PC-9 (cell line): ENCODE results near the gene TAF13. TPM values are rescaled to one million over a fixed set of nuclear protein-coding genes. Genes with fewer than 3 reads are reported as not detected.

Source experiments
- BruUV-seq: library from RNA; stranded (reverse); fragments of 400-500 nt; replicated peaks from 2 replicates; lab custom pipeline; 2021; lab: Mats Ljungman, UMichigan
- CTCF ChIA-PET: fragments of 300-600 bp; sonication (Branson Sonifier 250); formaldehyde crosslinking; loops from one replicate; lab custom pipeline; 2022; ENCODE audit warnings: antibody characterized with exemption; lab: Charles Lee
- POLR2A ChIA-PET: fragments of 300-600 bp; sonication (Branson Sonifier 250); formaldehyde crosslinking; loops from one replicate; lab custom pipeline; 2022; ENCODE audit warnings: antibody characterized with exemption; ENCODE audit not compliant: unreplicated experiment; lab: Charles Lee
- DNase-seq, 2 experiments: peaks; one replicate each; pipeline versions ENCODE4 v3.0.0 to v3.0.0-alpha.2; 2015 to 2022; ENCODE audit warnings: mixed read lengths in 1 of 2
- H2AFZ ChIP-seq: fragments of 200-600 bp; sonication (generic); 2 replicates; pipeline ENCODE4 v1.8.1; 2017; ENCODE audit warnings: antibody characterized with exemption
- H3F3A ChIP-seq: fragments of 200-600 bp; sonication (generic); 2 replicates; pipeline ENCODE4 v1.8.1; 2017; ENCODE audit warnings: antibody characterized with exemption, mild to moderate bottlenecking, low read depth; ENCODE audit not compliant: insufficient read depth
- H3K27ac ChIP-seq: fragments of 200-600 bp; sonication (generic); 2 replicates; pipeline ENCODE4 v1.6.1; 2016; ENCODE audit warnings: mixed run types
- H3K27me3 ChIP-seq: fragments of 200-600 bp; sonication (generic); 2 replicates; pipeline ENCODE4 v1.6.1; 2016; ENCODE audit warnings: low read depth, mixed run types; ENCODE audit not compliant: insufficient read depth
- H3K36me3 ChIP-seq: fragments of 200-600 bp; sonication (generic); 2 replicates; pipeline ENCODE4 v1.6.1; 2016; ENCODE audit warnings: low read depth, mixed run types
- H3K4me1 ChIP-seq: fragments of 200-600 bp; sonication (generic); replicated peaks from 2 replicates; pipeline ENCODE4 v1.6.1; 2016; ENCODE audit warnings: mixed run types; ENCODE audit not compliant: insufficient read depth
- H3K4me2 ChIP-seq: fragments of 200-600 bp; sonication (generic); 2 replicates; pipeline ENCODE4 v1.6.1; 2017; ENCODE audit warnings: mixed run types
- H3K4me3 ChIP-seq: fragments of 200-600 bp; sonication (generic); 2 replicates; pipeline ENCODE4 v1.6.1; 2016; ENCODE audit warnings: mixed run types
- H3K79me2 ChIP-seq: fragments of 200-600 bp; sonication (generic); 2 replicates; pipeline ENCODE4 v1.6.1; 2017; ENCODE audit warnings: low read depth, mixed run types
- H3K9me2 ChIP-seq: fragments of 200-600 bp; sonication (generic); 2 replicates; pipeline ENCODE4 v1.8.1; 2017; ENCODE audit warnings: mild to moderate bottlenecking; ENCODE audit not compliant: insufficient read depth
- H3K9me3 ChIP-seq: fragments of 200-600 bp; sonication (generic); 2 replicates; pipeline ENCODE4 v1.8.1; 2016; ENCODE audit warnings: low read depth; ENCODE audit not compliant: insufficient read depth
- H4K20me1 ChIP-seq: fragments of 200-600 bp; sonication (generic); 2 replicates; pipeline ENCODE4 v1.8.1; 2017; ENCODE audit not compliant: insufficient read depth
- EZH2 ChIP-seq: fragments of 200-600 bp; sonication (generic); IDR thresholded peaks from 2 replicates; pipeline ENCODE4 v1.8.0; 2017; ENCODE audit warnings: antibody characterized with exemption, low read depth
- intact Hi-C: fragments of 100-400 bp; cut with micrococcal nuclease; formaldehyde crosslinking; loops from one replicate; pipeline ENCODE4 v1.10.0; 2022; ENCODE audit not compliant: unreplicated experiment
- total RNA-seq: library from RNA; stranded (reverse); gene quantifications from 2 replicates; pipeline ENCODE4 v1.2.3, GENCODE V29; 2021
- TF ChIP-seq, protein P1 (sequence below): fragments of 200-600 bp; sonication (generic); conservative IDR thresholded peaks from 2 replicates; pipeline ENCODE4 v1.6.1; 2017; ENCODE audit warnings: mixed run types, antibody characterized with exemption, mild to moderate bottlenecking, moderate library complexity

TAF13 gene
- total RNA-seq, 1 experiment from 2014 or later, result 30.1 TPM

GRCh38 chr1:109113590-109114341 is 38.0 kb upstream of the TAF13 start, which contains the start of gene ELAPOR1:
Gene ELAPOR1 (plus strand): TSS chr1:109114115. CDS start chr1:109114184, 69 bp downstream.
- BruUV-seq, result no TSS peak
- Histone ChIP-seq H3K4me1 (0 out of 2 replicates have a peak, but pooled peaks cover 3% of the 10 kb centered on the region), H3F3A (peaks cover 6% of the 10 kb centered on the region; the same call in 1 of the 2 replicates), H3K79me2 (no peaks in the 10 kb centered on the region), H3K27me3 (no peaks in the 10 kb centered on the region), H3K9me3 (no peaks in the 10 kb centered on the region), H3K4me3 (no peak within 1 kb of the TSS; the same call in 1 of the 2 replicates), H3K27ac (no peak within 1 kb of the TSS), H4K20me1 (no peaks in the 10 kb centered on the region), H3K4me2 (peak within 1 kb of the TSS; percentile 39), H3K9me2 (no peaks in the 10 kb centered on the region), H2AFZ (no peak within 1 kb of the TSS), H3K36me3 (no peaks in the 10 kb centered on the region)
- TF ChIP-seq, protein P1, sequence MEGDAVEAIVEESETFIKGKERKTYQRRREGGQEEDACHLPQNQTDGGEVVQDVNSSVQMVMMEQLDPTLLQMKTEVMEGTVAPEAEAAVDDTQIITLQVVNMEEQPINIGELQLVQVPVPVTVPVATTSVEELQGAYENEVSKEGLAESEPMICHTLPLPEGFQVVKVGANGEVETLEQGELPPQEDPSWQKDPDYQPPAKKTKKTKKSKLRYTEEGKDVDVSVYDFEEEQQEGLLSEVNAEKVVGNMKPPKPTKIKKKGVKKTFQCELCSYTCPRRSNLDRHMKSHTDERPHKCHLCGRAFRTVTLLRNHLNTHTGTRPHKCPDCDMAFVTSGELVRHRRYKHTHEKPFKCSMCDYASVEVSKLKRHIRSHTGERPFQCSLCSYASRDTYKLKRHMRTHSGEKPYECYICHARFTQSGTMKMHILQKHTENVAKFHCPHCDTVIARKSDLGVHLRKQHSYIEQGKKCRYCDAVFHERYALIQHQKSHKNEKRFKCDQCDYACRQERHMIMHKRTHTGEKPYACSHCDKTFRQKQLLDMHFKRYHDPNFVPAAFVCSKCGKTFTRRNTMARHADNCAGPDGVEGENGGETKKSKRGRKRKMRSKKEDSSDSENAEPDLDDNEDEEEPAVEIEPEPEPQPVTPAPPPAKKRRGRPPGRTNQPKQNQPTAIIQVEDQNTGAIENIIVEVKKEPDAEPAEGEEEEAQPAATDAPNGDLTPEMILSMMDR, result no peak
- TF ChIP-seq EZH2, result no peak
- CTCF ChIA-PET, result interaction anchor here (0.6 kb wide), 1 partner anchor 72 kb away, joined by 4 read pairs; no protein-coding TSS in a partner anchor
- intact Hi-C loops, result loop anchor here (2.0 to 5.0 kb wide), 4 partner anchors 25 to 601 kb away; partner anchors contain the start of gene CLCC1
- no peak for DNase-seq
- POLR2A ChIA-PET, result no interaction called here

- ChIA-PET POLR2A (interaction anchor here (0.6 kb wide), 1 partner anchor 13 kb away, joined by 20 read pairs; no protein-coding TSS in a partner anchor), CTCF (interaction anchor here (0.5 to 1.2 kb wide), 7 partner anchors 13 to 415 kb away, joined by 3 to 9 read pairs (median 6); partner anchors contain the start of gene TAF13)
- Histone ChIP-seq H3F3A (peaks cover 6% of the 10 kb centered on the region; the same call in 1 of the 2 replicates), H3K27ac (no peak overlapping the region), H3K27me3 (no peaks in the 10 kb centered on the region), H3K9me2 (no peaks in the 10 kb centered on the region), H3K4me2 (peak overlapping the region; percentile 39), H3K9me3 (no peaks in the 10 kb centered on the region), H3K79me2 (no peaks in the 10 kb centered on the region), H3K4me1 (0 out of 2 replicates have a peak, but pooled peaks cover 3% of the 10 kb centered on the region), H2AFZ (no peak overlapping the region), H3K4me3 (no peak overlapping the region; the same call in 1 of the 2 replicates), H4K20me1 (no peaks in the 10 kb centered on the region), H3K36me3 (no peaks in the 10 kb centered on the region)
- intact Hi-C loops, result loop anchor here (1.0 to 5.0 kb wide), 6 partner anchors 24 to 600 kb away; partner anchors contain the start of gene CLCC1
- TF ChIP-seq EZH2, result no peak
- TF ChIP-seq, protein P1, result peak; percentile 100
- BruUV-seq, result no TSS peak
- DNase-seq, result peak; percentile 79 to 90
These were observed 37.0 kb upstream of the TAF13 start for GRCh38 chr1:109112652-109113285.

GRCh38 chr1:109112056-109112651 is 36.4 kb upstream of the TAF13 start:
- intact Hi-C loops, result loop anchor here (1.0 to 5.0 kb wide), 6 partner anchors 23 to 599 kb away; partner anchors contain the start of gene CLCC1
- ChIA-PET POLR2A (no interaction called here), CTCF (interaction anchor here (0.5 to 1.2 kb wide), 6 partner anchors 12 to 414 kb away, joined by 4 to 9 read pairs (median 7); partner anchors contain the start of gene TAF13)
- Histone ChIP-seq H3K9me2 (no peaks in the 10 kb centered on the region), H3K9me3 (no peaks in the 10 kb centered on the region), H4K20me1 (no peaks in the 10 kb centered on the region), H3K4me2 (peak overlapping the region; percentile 39; the same call in 1 of the 2 replicates), H3K36me3 (no peaks in the 10 kb centered on the region), H3K27ac (no peak overlapping the region), H3K27me3 (no peaks in the 10 kb centered on the region), H3K79me2 (no peaks in the 10 kb centered on the region), H3K4me1 (0 out of 2 replicates have a peak, but pooled peaks cover 3% of the 10 kb centered on the region), H3F3A (peaks cover 6% of the 10 kb centered on the region; the same call in 1 of the 2 replicates), H2AFZ (no peak overlapping the region), H3K4me3 (no peak overlapping the region)
- DNase-seq, result peak in 1 of 2 experiments; percentile 53
- no TSS peak for BruUV-seq
- TF ChIP-seq EZH2, result no peak
- TF ChIP-seq, protein P1, result no peak
